ENCODE measurements around the gene PHF19. TPM values are rescaled to one million over a fixed set of nuclear protein-coding genes. Genes with fewer than 3 reads are reported as not detected.

Gene PHF19
- total RNA-seq, 1 experiment from 2014 or later, result 66.8 TPM

DNA sequence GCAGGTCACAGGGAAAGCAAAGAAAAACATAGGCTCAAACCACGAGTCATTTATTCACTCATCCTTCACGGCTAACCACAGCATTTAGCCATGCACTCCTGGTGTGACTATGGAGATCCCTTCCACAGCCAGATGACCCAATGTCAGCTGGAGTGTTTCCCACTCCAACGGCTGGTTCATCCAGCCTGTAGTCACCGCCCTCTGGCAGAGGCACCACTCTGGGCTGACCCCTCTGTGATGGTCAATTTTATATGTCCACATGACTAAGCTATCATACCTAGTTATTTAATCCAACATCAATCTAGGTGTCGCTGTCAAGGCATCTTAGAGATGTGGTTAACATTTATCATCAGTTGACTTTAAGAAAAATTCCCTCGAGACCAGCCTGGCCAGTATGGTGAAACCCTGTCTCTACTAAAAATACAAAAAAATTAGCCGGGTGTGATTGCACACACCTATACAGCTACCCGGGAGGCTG is 9.5 kb upstream of the PHF19 start:
- H3K27ac ChIP-seq (ENCODE audit: insufficient read length, low read depth, low read length), result no peak overlapping the region
- H2BK20ac ChIP-seq (ENCODE audit: low read depth, low read length, poor library complexity, severe bottlenecking), result no peak overlapping the region
- H3K27me3 Mint-ChIP-seq (ENCODE audit: low read depth), result no peaks in the 10 kb centered on the region; the same call in none of the 2 replicates
- no peak overlapping the region for H3K56ac ChIP-seq (ENCODE audit: insufficient read length, low read depth, low read length)
- H3K4me1 Mint-ChIP-seq, result peaks cover 19 to 20% of the 10 kb centered on the region in 2 experiments
- H3K4me1 ChIP-seq (ENCODE audit: insufficient read depth, low read length), result no peaks in the 10 kb centered on the region; the same call in 1 of the 2 replicates
- no peak overlapping the region for H2AFZ ChIP-seq (ENCODE audit: low read length)
- no peak overlapping the region for H3K4me2 ChIP-seq (ENCODE audit: insufficient read depth, insufficient read length, low read length)
- no peak overlapping the region for H2BK5ac ChIP-seq (ENCODE audit: insufficient read length, low read length)
- no peak overlapping the region for H3K23ac ChIP-seq (ENCODE audit: insufficient read length, low read depth, low read length)
- H2AK5ac ChIP-seq (ENCODE audit: insufficient read length, low read length), result no peak overlapping the region
- DNase-seq, result no peak
- H3K9me3 ChIP-seq (ENCODE audit: control insufficient read depth, low read depth, low read length), result no peaks in the 10 kb centered on the region
- no peak overlapping the region for H3K27ac Mint-ChIP-seq
- no peak overlapping the region for H3K14ac ChIP-seq (ENCODE audit: insufficient read depth, low read length)
- H3K27me3 ChIP-seq (ENCODE audit: insufficient read depth, low read length), result no peaks in the 10 kb centered on the region
- H4K20me1 ChIP-seq (ENCODE audit: control insufficient read depth, insufficient read depth, insufficient read length), result peaks cover 3% of the 10 kb centered on the region
- H3K4ac ChIP-seq (ENCODE audit: low read depth, low read length), result no peak overlapping the region
- H3K9me3 Mint-ChIP-seq, result no peaks in the 10 kb centered on the region
- H3K18ac ChIP-seq (ENCODE audit: insufficient read length, low read depth, low read length), result no peak overlapping the region
- H3K23me2 ChIP-seq (ENCODE audit: insufficient read length, low read depth, low read length, poor library complexity, severe bottlenecking), result no peaks in the 10 kb centered on the region
- no peak overlapping the region for H2BK15ac ChIP-seq (ENCODE audit: low read depth, low read length)
- H4K91ac ChIP-seq (ENCODE audit: insufficient read length, low read depth, low read length), result no peak overlapping the region
- no peaks in the 10 kb centered on the region for H3K79me1 ChIP-seq (ENCODE audit: insufficient read depth, low read depth, low read length, poor library complexity, severe bottlenecking)
- no peaks in the 10 kb centered on the region for H3K36me3 Mint-ChIP-seq (ENCODE audit: insufficient read depth in 1 of 3, low read depth in 3 of 3)
- no peak overlapping the region for H3T11ph ChIP-seq (ENCODE audit: low read length)
- H2BK120ac ChIP-seq (ENCODE audit: low read depth, low read length, poor library complexity, severe bottlenecking), result no peak overlapping the region
- H2BK12ac ChIP-seq (ENCODE audit: insufficient read length, low read depth, low read length), result no peak overlapping the region
- no peak overlapping the region for H4K8ac ChIP-seq (replicated peaks; ENCODE audit: insufficient read length, low read depth, low read length)
- TF ChIP-seq, protein P1, sequence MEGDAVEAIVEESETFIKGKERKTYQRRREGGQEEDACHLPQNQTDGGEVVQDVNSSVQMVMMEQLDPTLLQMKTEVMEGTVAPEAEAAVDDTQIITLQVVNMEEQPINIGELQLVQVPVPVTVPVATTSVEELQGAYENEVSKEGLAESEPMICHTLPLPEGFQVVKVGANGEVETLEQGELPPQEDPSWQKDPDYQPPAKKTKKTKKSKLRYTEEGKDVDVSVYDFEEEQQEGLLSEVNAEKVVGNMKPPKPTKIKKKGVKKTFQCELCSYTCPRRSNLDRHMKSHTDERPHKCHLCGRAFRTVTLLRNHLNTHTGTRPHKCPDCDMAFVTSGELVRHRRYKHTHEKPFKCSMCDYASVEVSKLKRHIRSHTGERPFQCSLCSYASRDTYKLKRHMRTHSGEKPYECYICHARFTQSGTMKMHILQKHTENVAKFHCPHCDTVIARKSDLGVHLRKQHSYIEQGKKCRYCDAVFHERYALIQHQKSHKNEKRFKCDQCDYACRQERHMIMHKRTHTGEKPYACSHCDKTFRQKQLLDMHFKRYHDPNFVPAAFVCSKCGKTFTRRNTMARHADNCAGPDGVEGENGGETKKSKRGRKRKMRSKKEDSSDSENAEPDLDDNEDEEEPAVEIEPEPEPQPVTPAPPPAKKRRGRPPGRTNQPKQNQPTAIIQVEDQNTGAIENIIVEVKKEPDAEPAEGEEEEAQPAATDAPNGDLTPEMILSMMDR (conservative IDR thresholded peaks at IDR 0.05), result no peak
- H3K79me2 ChIP-seq (ENCODE audit: insufficient read depth, low read length), result no peaks in the 10 kb centered on the region
- H3K9ac ChIP-seq (ENCODE audit: extremely low read depth, insufficient read length, low read length), result no peak overlapping the region
- H3K4me3 Mint-ChIP-seq, result no peak overlapping the region
- no peak overlapping the region for H4K5ac ChIP-seq (ENCODE audit: insufficient read length, low read depth, low read length)
- no CpG with 5 or more reads among the region's 8 CpGs for WGBS (ENCODE audit: extremely low coverage, insufficient read length, low lambda C conversion rate)

All from H9 (cell line).